ENCODE data around the gene GFOD1. TPM values are rescaled to one million over a fixed set of nuclear protein-coding genes. Genes with fewer than 3 reads are reported as not detected.

GFOD1 gene
- total and polyA plus RNA-seq, 2 of the 4 experiments (the other 2 are of a cell fraction): 1.8 to 3.4 TPM

- H3K23ac ChIP-seq (ENCODE audit: low read depth, low read length): no peak overlapping the region
- no peak overlapping the region for H3K9ac ChIP-seq (ENCODE audit: low read depth, low read length)
- H3K9me3 ChIP-seq (ENCODE audit: control insufficient read depth, insufficient read depth, low read length): peaks cover 2% of the 10 kb centered on the region; the same call in 1 of the 2 replicates
- ATAC-seq (ENCODE audit: low read depth): no peak
- H3K27ac ChIP-seq (ENCODE audit: insufficient read depth, low read length): no peak overlapping the region
- H2BK120ac ChIP-seq (ENCODE audit: low read depth, low read length): no peak overlapping the region
- POLR2A ChIA-PET (ENCODE audit: unreplicated experiment): no interaction called here
- dilution Hi-C loops (cut with HindIII; ENCODE audit: low sequenced_read_pairs, unreplicated experiment): no loop called here
- H2AK9ac ChIP-seq (replicated peaks; ENCODE audit: low read depth, low read length, poor library complexity): no peak overlapping the region
- no peak overlapping the region for H3K4ac ChIP-seq (ENCODE audit: low read depth, low read length)
- no peaks in the 10 kb centered on the region; the same call in 1 of the 2 replicates for H3K9me1 ChIP-seq (ENCODE audit: insufficient read depth, low read length)
- H2AFZ ChIP-seq (replicated peaks; ENCODE audit: low read length, poor library complexity): no peak overlapping the region
- H3K27me3 ChIP-seq (ENCODE audit: control insufficient read depth, insufficient read depth, low read length): no peaks in the 10 kb centered on the region
- no TSS peak for BruUV-seq (replicated peaks)
- H3K4me1 ChIP-seq (ENCODE audit: control insufficient read depth, insufficient read depth, low read length): no peaks in the 10 kb centered on the region
- CTCF ChIA-PET: interaction anchor here (0.8 to 1.8 kb wide), 2 partner anchors 86 to 237 kb away, joined by 3 to 6 read pairs; no protein-coding TSS in a partner anchor
- H3K18ac ChIP-seq (ENCODE audit: low read depth, low read length): no peak overlapping the region
- H2BK15ac ChIP-seq (ENCODE audit: low read depth, low read length): no peak overlapping the region
- H2BK20ac ChIP-seq (ENCODE audit: low read depth, low read length): no peak overlapping the region
- H4K20me1 ChIP-seq (ENCODE audit: insufficient read depth, low read length): no peaks in the 10 kb centered on the region
- TF ChIP-seq, protein P1, sequence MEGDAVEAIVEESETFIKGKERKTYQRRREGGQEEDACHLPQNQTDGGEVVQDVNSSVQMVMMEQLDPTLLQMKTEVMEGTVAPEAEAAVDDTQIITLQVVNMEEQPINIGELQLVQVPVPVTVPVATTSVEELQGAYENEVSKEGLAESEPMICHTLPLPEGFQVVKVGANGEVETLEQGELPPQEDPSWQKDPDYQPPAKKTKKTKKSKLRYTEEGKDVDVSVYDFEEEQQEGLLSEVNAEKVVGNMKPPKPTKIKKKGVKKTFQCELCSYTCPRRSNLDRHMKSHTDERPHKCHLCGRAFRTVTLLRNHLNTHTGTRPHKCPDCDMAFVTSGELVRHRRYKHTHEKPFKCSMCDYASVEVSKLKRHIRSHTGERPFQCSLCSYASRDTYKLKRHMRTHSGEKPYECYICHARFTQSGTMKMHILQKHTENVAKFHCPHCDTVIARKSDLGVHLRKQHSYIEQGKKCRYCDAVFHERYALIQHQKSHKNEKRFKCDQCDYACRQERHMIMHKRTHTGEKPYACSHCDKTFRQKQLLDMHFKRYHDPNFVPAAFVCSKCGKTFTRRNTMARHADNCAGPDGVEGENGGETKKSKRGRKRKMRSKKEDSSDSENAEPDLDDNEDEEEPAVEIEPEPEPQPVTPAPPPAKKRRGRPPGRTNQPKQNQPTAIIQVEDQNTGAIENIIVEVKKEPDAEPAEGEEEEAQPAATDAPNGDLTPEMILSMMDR (conservative IDR thresholded peaks at IDR 0.05; ENCODE audit: low read depth, low read length): no peak
- TF ChIP-seq CHD1 (IDR thresholded peaks at IDR 0.05; ENCODE audit: low read depth, low read length) (no peak), MAZ (IDR thresholded peaks at IDR 0.05; ENCODE audit: borderline replicate concordance, low read depth, low read length) (no peak), RFX5 (IDR thresholded peaks at IDR 0.05; ENCODE audit: low read depth, low read length) (no peak), MAFK (IDR thresholded peaks at IDR 0.05; ENCODE audit: low read depth, low read length) (no peak), NFE2L2 (IDR thresholded peaks at IDR 0.05; ENCODE audit: low read depth, low read length) (no peak), BHLHE40 (IDR thresholded peaks at IDR 0.05; ENCODE audit: low read depth, low read length) (no peak), MXI1 (IDR thresholded peaks at IDR 0.05; ENCODE audit: borderline replicate concordance, low read depth, low read length) (no peak)
- TF ChIP-seq, protein P2, sequence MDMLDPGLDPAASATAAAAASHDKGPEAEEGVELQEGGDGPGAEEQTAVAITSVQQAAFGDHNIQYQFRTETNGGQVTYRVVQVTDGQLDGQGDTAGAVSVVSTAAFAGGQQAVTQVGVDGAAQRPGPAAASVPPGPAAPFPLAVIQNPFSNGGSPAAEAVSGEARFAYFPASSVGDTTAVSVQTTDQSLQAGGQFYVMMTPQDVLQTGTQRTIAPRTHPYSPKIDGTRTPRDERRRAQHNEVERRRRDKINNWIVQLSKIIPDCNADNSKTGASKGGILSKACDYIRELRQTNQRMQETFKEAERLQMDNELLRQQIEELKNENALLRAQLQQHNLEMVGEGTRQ (IDR thresholded peaks at IDR 0.05; ENCODE audit: low read depth, low read length): no peak
- no peak overlapping the region for H4K5ac ChIP-seq (ENCODE audit: low read depth, low read length)
- H3K4me2 ChIP-seq (ENCODE audit: low read depth, low read length): no peak overlapping the region
- in situ Hi-C loops (cut with MboI; ENCODE audit: low sequenced_read_pairs): no loop called here
- no peak overlapping the region for H2BK5ac ChIP-seq (ENCODE audit: low read depth, low read length, poor library complexity, severe bottlenecking)
- H3K36me3 ChIP-seq (ENCODE audit: control insufficient read depth, insufficient read depth, low read length): no peaks in the 10 kb centered on the region
- no peaks in the 10 kb centered on the region for H3K79me1 ChIP-seq (ENCODE audit: low read depth in 1 of 2, low read length in 2 of 2)
- WGBS, 2 experiments (ENCODE audit: extremely low coverage in 2 of 2, insufficient read length in 1 of 2): no CpG with 5 or more reads among the region's 5 CpGs
- DNase-seq: no peak
- H4K8ac ChIP-seq (ENCODE audit: low read depth in 2 of 2, low read length in 2 of 2): no peak overlapping the region
- intact Hi-C loops (cut with micrococcal nuclease): loop anchor here (5.0 to 10.0 kb wide), 2 partner anchors 703 to 729 kb away; no protein-coding TSS in a partner anchor
- H2AK5ac ChIP-seq (ENCODE audit: low read depth, low read length): no peak overlapping the region
- no peak overlapping the region for H4K91ac ChIP-seq (ENCODE audit: insufficient read depth, low read depth, low read length)
- no peak overlapping the region for H3K56ac ChIP-seq (ENCODE audit: extremely low read depth, insufficient read depth, low read length)
- H3K4me3 ChIP-seq (ENCODE audit: insufficient read depth, low read depth, low read length): no peak overlapping the region
- no peak overlapping the region for H3K14ac ChIP-seq (replicated peaks; ENCODE audit: low read depth, low read length)
These were observed 149.4 kb downstream of the GFOD1 start for GRCh38 chr6:13338038-13338437.
